GM21360 (cell line): ENCODE measurements around the gene NR2C2.

Experiments
- ATAC-seq: cut with Tn5 transposase; IDR thresholded peaks from one replicate; pipeline ENCODE4 v1.9.1; 2021; ENCODE audit warnings: mild to moderate bottlenecking, moderate library complexity; ENCODE audit not compliant: unreplicated experiment

NR2C2 gene

GRCh38 chr3:15014606-15015328, 67.4 kb downstream of the NR2C2 start:
- no peak for ATAC-seq

DNA sequence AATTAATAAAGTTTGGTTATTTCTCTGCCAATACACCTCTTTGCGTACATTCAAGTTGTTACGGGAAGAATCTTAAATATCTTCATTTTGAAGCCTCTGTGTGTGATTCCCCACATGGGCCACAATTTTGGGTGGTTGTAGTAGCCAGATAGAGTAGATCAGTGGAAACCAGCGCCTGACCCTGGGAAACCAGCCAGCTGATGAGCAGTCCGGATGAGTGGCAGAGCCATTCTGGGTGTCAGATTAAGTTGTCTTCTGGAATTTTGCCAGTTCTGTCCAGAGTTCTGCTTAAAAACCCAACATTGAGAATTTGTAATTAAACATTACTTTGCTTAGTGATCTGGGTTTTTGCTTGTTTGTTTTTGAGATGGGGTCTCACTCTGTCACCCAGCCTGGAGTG, 68.1 kb downstream of the NR2C2 start:
- ATAC-seq = no peak

- no peak for ATAC-seq
These were observed 69.8 kb downstream of the NR2C2 start for GRCh38 chr3:15017191-15017590.

DNA sequence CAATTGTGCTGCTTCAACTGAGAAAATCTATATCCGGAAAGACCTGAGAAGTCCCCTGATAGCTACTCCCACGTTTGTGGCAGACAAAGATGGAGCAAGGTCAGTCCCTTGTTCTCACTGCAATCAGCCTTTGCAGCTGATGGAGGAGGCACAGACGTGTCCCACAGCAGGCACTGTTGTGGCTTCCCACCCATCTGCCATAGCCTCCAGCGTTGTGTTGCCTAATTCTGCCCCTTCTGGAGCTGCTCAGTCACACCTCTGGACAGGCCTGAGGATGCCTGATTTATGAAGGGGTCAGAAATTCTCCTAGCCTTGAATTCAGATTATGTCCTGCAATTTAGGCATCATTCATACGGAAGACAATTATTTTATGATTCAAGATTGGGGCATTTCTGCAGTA, 75.9 kb downstream of the NR2C2 start:
- ATAC-seq = no peak

DNA sequence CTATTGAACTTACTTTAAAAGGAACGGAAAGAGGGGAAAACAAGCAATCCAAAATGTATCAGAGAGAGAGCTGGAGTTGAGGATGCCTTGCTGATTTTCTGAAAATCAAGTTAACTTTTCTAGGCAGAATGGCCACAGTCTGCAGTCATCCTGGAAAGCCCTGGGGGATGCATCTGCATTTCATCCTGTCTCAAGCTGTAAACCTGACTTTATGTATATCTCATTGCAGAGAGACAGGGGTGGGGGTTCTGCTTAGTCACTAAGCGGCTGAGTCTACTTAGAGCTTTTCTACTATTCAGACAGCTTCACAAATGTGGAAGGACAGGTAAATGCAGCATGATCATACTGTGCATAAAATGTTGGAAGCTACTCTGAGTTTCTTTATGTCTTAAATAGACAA, 76.3 kb downstream of the NR2C2 start:
- ATAC-seq = no peak

DNA sequence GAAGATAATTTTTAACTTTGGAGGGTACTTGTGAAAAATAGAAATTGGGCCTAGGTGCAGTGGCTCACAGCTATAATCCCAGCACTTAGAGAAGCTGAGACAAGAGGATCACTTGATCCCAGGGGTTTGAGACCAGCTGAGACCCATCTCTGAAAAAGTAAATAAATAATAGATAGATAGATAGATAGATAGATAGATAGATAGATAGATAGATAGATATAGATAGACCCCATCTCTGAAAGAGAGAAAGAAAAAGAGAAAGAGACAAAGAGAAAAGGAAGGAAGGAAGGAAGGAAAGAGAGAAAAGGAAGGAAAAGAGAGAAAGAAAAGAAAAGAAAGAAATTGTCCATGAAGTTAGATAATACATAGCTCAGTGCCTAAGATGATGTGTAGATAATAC, 82.2 kb downstream of the NR2C2 start:
- ATAC-seq = no peak

DNA sequence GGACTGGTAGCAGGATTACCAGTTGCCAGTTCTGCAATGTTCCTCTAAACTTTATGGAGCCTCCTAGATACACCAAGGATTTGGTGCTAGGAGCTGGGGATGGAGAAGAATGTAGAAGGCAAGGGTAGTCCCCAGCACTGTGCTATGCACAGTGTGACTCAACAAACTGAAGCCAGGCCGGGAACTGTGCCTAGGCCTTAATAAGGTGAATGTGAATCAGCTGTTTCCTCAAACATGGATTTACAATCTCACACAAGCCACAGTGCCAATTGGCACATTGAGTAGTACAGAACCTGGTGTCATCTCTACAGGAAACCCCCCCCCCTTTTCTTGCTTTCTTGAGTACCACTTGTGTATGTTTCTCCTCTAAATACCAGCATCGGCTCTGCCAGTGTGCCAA, 85.3 kb downstream of the NR2C2 start:
- no peak for ATAC-seq

- ATAC-seq = no peak
These were observed 85.7 kb downstream of the NR2C2 start for GRCh38 chr3:15033103-15033502.

DNA sequence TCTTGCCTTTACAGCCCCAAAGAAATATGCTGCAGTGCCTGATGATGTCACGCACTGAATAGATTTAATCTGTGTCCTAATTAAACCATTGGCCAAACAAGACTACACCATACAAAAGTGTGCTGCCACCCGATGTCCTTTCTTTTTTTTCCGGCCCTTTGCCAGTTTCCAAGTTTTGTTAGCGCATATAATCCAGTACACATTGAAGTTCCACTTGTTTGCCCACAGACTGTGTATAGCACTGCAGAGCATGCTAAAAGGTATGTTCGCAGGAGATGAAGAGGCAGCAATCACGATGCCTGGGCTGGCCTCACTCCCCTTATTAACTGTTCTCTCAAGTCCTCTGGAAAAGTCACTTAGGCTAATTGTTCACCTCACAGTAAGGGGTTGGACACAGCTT, 90.9 kb downstream of the NR2C2 start:
- no peak for ATAC-seq

- no peak for ATAC-seq
These were observed 93.5 kb downstream of the NR2C2 start for GRCh38 chr3:15040844-15041243.

DNA sequence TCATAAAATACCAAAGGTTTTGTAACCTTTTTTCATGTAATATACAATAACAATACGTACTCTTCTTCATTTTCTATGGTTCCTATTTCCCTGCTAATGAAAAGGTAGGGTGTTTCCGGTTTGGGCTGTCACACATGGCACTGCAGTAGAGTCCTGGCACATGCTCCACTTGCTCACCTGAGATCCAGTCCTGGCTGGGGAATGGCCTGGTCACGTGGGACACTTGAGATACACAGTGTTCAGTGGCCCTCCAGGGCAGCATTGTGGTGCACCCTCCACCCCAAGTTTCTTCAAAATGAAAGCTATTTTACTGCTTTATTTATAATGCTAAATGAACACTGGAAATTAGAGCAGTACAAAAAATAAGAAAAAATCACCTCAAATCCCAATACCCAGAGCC, 94.6 kb downstream of the NR2C2 start:
- ATAC-seq = no peak

- no peak for ATAC-seq
These were observed 95.6 kb downstream of the NR2C2 start for GRCh38 chr3:15042936-15043335.

DNA sequence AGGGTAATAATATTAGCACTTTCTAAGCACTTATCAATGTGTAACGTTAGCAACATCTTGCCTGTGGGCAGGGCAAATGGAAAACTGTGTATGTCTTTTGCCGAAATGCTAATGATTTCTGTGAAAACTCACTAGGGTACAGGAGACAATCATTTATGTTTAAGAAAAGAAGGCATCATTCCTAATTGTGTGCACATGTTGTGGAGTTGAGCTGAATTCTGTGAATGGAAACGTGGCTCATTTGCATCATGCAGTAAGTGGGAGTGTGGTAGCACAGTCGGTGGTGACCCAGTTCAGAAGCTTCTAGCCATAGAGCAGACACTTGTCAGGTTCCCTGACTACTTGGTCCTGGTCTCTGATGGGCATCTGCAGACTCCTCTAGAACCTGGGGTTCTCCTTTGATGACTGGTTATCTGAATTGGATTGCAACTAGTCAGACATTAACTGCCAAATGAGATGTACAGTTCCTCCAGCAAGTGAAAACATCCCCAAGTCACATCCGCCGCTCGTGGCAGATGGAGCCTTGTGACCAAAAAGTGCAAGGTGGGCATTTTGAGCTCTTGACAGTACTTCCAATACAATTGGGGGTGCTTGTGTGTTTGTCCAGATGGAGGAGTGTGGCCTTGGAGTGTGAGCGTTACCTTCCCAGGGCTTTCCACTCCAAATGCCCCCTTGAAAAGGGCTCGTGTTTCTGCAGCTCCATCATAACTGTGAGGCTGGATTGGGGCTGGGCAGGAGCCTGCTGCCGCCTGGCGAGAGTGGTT, 96.2 kb downstream of the NR2C2 start:
- no peak for ATAC-seq

DNA sequence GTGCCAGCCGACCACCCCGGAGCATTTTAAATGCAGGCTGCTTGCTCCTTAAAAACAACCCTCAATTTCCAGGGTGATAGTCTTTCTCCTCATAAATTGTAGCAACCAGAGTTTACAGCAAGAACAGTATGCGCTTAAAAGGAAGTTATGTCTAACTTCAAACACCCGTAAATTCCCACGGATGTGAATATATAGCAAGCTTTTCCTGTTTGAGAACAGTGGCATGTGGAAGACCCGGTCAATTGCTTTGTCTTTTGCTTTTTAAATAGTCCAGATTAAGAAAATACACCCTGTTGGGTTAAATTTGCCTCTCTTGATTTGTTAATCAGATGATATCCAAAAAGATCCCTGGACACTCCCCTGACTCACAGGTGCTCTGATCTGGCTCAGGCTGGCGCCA, 96.9 kb downstream of the NR2C2 start:
- ATAC-seq = no peak

- ATAC-seq = no peak
These were observed 98.3 kb downstream of the NR2C2 start for GRCh38 chr3:15045667-15046066.

- no peak for ATAC-seq
These were observed 102.2 kb downstream of the NR2C2 start for GRCh38 chr3:15049584-15049983.

DNA sequence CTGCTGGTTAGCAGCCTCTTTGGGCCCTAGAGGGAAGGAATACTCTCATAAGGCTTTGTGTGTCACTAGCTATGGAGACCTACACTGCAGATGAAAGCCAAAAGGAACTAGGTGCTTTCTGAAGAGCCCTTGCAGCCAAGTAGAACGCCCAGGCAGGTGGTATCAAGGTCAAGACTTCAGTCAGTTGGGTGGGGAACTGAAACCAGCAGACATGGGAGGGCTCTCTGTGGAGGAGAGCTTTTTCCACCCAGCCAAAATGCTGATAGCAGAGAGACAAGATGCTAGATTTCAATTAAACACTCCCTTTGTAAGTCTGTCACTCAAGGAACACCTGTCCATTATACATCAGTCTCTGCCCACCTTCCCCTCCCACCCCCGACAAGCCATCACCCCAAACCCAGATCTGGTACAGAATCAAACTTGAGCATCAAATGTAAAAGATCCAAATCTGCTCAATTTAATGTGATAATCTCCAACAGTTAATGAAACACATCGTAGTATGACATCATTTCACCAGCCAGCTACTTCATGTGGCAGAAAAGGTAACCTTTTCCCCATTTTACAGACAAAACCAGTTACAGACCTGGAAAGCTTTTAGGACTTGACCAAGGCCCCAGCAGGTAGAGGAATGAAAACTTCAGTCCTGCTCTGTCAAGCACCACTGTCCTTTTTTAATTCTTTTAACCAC, 103.2 kb downstream of the NR2C2 start:
- ATAC-seq = peak; percentile 71

DNA sequence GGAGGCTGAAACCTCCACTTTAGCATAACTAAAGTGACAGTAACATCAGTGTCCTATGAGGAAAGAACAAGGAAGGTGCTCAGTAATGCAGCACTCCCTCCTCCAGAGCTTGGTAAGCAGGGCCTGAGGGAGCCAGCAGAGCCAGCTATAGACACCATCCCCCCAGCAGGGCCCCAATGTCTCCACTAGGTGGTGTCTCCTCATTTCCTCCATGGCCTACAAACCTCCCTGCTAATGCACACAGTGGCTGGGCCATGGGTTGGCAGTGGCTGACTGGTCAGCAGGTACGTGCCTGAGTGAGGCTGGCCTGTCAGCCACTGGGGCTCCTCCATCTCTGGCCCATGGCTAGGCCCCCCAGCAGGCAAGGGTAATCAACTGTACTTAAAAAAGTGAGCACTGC, 104.1 kb downstream of the NR2C2 start:
- ATAC-seq = peak; percentile 50

DNA sequence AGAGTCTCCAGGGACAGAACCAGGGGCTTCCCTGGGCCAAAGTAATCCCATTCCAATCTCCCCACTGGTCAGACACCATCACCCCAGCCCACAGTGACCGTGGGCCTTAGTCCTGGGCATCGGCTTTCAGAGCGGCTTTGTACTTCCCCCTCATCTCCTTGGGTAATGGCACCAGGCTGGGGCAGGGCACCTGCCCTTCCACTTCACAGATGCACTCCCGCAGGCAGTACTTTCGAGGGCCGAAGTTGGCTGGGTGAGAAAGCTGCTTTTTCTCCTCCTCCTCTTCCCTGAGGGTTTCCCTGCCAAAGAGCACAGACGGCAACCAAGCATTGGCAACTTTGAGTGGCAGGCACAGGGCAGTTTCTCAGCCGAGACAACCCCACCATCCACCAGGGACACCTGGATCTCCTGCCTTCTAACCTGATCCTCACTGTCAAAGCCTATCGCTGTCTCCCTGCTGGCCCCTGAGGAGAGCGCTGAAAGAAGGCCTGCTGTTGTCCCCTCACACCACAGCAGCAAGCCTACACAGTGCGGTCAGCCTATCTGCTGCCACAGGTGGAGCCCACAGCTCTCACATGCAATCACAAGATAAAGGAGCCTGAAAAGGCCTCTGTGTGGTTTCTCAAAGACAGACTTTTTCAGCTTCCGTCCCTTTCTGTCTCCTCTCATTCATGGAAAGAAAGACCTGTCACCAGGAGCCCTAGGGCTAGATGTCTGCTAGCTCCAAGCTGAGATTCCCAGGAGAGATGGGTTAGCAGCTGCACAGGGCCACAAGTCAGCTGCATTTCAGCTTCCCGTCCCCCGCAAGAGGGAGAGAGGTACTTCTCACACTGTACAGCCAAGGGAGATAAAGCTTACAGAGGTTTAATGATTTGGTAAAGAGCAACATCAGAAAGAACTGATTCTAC, 105.2 kb downstream of the NR2C2 start:
- no peak for ATAC-seq

DNA sequence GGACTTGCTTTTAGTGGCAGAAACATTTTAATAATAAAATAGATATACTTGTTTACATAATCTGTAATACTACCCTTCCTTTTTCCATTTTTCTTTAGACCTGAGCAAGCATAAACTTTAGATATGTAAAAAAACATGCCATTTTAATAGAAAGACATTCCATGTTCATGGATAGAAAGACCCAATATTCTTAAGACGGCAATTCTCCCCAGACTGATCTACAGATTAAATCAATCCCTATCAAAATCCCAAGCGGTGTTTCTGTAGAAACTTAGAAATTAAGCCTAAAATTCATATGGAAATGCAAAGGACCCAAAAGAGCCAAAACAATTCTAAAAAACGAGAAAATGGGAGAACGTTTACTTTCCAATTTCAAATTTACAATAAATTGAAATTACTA, 106.2 kb downstream of the NR2C2 start:
- no peak for ATAC-seq

DNA sequence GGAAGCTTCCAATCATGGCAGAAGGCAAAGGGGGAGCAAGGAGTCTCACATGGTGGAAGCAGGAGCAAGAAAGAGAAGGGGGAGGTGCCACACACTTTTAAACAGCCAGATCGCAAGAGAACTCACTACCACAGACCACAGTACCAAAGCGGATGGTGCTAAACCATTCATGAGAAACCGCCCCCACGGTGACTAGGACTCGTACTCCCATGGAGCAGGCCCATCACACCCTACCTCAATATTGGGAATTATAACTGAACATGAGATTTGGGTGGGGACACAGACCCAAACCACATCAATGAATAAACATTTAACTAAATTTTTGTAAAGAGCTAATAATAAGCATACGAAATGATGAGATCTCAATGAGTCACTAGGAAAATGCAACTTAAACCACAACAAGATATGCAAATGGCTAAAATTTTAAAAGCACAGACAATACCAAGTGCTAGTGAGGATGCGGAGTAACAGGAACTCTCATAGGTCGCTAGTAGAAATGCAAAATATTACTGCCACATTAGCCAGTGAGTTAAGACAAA, 107.7 kb downstream of the NR2C2 start:
- ATAC-seq = peak; percentile 45
